Measurements from ENCODE around the gene DGKB. TPM values are rescaled to one million over a fixed set of nuclear protein-coding genes. Genes with fewer than 3 reads are reported as not detected.

DGKB gene
- total RNA-seq, 5 donors from 2014 or later (not counting 1 experiment from before 2014, with no cell fraction given) = not detected

GRCh38 chr7:14628516-14628915 is 274.0 kb downstream of the DGKB start:
- H3K9me3 ChIP-seq = no peaks in the 10 kb centered on the region
- no peaks in the 10 kb centered on the region for H3K27me3 ChIP-seq (replicated peaks in 1 of 2; ENCODE audit: control insufficient read depth in 2 of 2, extremely low read depth in 1 of 2, insufficient read depth in 2 of 2, low read length in 1 of 2)
- H3K4me3 Mint-ChIP-seq = no peak overlapping the region
- ATAC-seq (replicated peaks in 1 of 4) = no peak
- H3K9me3 Mint-ChIP-seq = no peaks in the 10 kb centered on the region
- no peaks in the 10 kb centered on the region for H3K27me3 Mint-ChIP-seq
- ChIA-PET POLR2A (no interaction called here), CTCF (no interaction called here)
- no peaks in the 10 kb centered on the region for H3K36me3 ChIP-seq (ENCODE audit: control insufficient read depth in 2 of 2, extremely low read depth in 1 of 2, insufficient read depth in 1 of 2, low read length in 1 of 2)
- DNase-seq = no peak
- H3K4me1 Mint-ChIP-seq = no peaks in the 10 kb centered on the region
- no CpG with 5 or more reads among the region's 1 CpG for WGBS (ENCODE audit: insufficient coverage)
- no peak overlapping the region for H3K27ac Mint-ChIP-seq
- H3K36me3 Mint-ChIP-seq = no peaks in the 10 kb centered on the region
- H3K4me3 ChIP-seq (ENCODE audit: control insufficient read depth in 1 of 2, extremely low read depth in 1 of 2, low read length in 1 of 2) = no peak overlapping the region
- H3K4me1 ChIP-seq (ENCODE audit: control insufficient read depth in 1 of 2, extremely low read depth in 1 of 2, insufficient read depth in 2 of 2, low read length in 2 of 2) = no peaks in the 10 kb centered on the region
- H3K27ac ChIP-seq (ENCODE audit: low read length) = no peak overlapping the region

- H3K4me1 Mint-ChIP-seq = no peaks in the 10 kb centered on the region
- no peaks in the 10 kb centered on the region for H3K27me3 Mint-ChIP-seq
- Histone ChIP-seq H3K27me3 (replicated peaks in 1 of 2; ENCODE audit: control insufficient read depth in 2 of 2, extremely low read depth in 1 of 2, insufficient read depth in 2 of 2, low read length in 1 of 2) (no peaks in the 10 kb centered on the region), H3K4me3 (ENCODE audit: control insufficient read depth in 1 of 2, extremely low read depth in 1 of 2, low read length in 1 of 2) (no peak overlapping the region), H3K9me3 (no peaks in the 10 kb centered on the region), H3K27ac (ENCODE audit: low read length) (no peak overlapping the region), H3K36me3 (ENCODE audit: control insufficient read depth in 2 of 2, extremely low read depth in 1 of 2, insufficient read depth in 1 of 2, low read length in 1 of 2) (no peaks in the 10 kb centered on the region), H3K4me1 (ENCODE audit: control insufficient read depth in 1 of 2, extremely low read depth in 1 of 2, insufficient read depth in 2 of 2, low read length in 2 of 2) (no peaks in the 10 kb centered on the region)
- no peaks in the 10 kb centered on the region for H3K36me3 Mint-ChIP-seq
- H3K27ac Mint-ChIP-seq = no peak overlapping the region
- 91% methylated on average over 4 of the region's 4 CpGs for WGBS (ENCODE audit: insufficient coverage)
- DNase-seq (no peak), ATAC-seq (replicated peaks in 1 of 4) (no peak)
- ChIA-PET CTCF (no interaction called here), POLR2A (no interaction called here)
- no peaks in the 10 kb centered on the region for H3K9me3 Mint-ChIP-seq
- no peak overlapping the region for H3K4me3 Mint-ChIP-seq
Observed at GRCh38 chr7:14626076-14626475, 276.5 kb downstream of the DGKB start.

- POLR2A ChIA-PET = no interaction called here
- Histone ChIP-seq H3K4me3 (ENCODE audit: control insufficient read depth in 1 of 2, extremely low read depth in 1 of 2, low read length in 1 of 2) (no peak overlapping the region), H3K9me3 (no peaks in the 10 kb centered on the region), H3K27me3 (replicated peaks in 1 of 2; ENCODE audit: control insufficient read depth in 2 of 2, extremely low read depth in 1 of 2, insufficient read depth in 2 of 2, low read length in 1 of 2) (no peaks in the 10 kb centered on the region), H3K27ac (ENCODE audit: low read length) (no peak overlapping the region), H3K36me3 (ENCODE audit: control insufficient read depth in 2 of 2, extremely low read depth in 1 of 2, insufficient read depth in 1 of 2, low read length in 1 of 2) (no peaks in the 10 kb centered on the region), H3K4me1 (ENCODE audit: control insufficient read depth in 1 of 2, extremely low read depth in 1 of 2, insufficient read depth in 2 of 2, low read length in 2 of 2) (no peaks in the 10 kb centered on the region)
- Mint-ChIP-seq H3K36me3 (no peaks in the 10 kb centered on the region), H3K4me3 (no peak overlapping the region), H3K9me3 (peaks cover 0 to 2% (median under 1%) of the 10 kb centered on the region in 3 donors), H3K27ac (no peak overlapping the region), H3K4me1 (no peaks in the 10 kb centered on the region), H3K27me3 (no peaks in the 10 kb centered on the region)
- no peak for ATAC-seq (replicated peaks in 1 of 4)
- CTCF ChIA-PET = no interaction called here
- DNase-seq = no peak
Observed at GRCh38 chr7:14622559-14622958, 280.0 kb downstream of the DGKB start.

- H3K9me3 ChIP-seq = no peaks in the 10 kb centered on the region
- no peaks in the 10 kb centered on the region for H3K36me3 ChIP-seq (ENCODE audit: control insufficient read depth in 2 of 2, extremely low read depth in 1 of 2, insufficient read depth in 1 of 2, low read length in 1 of 2)
- ChIA-PET POLR2A (no interaction called here), CTCF (no interaction called here)
- Mint-ChIP-seq H3K27ac (no peak overlapping the region), H3K36me3 (no peaks in the 10 kb centered on the region), H3K4me1 (no peaks in the 10 kb centered on the region), H3K27me3 (no peaks in the 10 kb centered on the region), H3K4me3 (no peak overlapping the region), H3K9me3 (peaks cover 2 to 14% (median 3%) of the 10 kb centered on the region in 3 donors)
- no peaks in the 10 kb centered on the region for H3K4me1 ChIP-seq (ENCODE audit: control insufficient read depth in 1 of 2, extremely low read depth in 1 of 2, insufficient read depth in 2 of 2, low read length in 2 of 2)
- no peak overlapping the region for H3K4me3 ChIP-seq (ENCODE audit: control insufficient read depth in 1 of 2, extremely low read depth in 1 of 2, low read length in 1 of 2)
- ATAC-seq (replicated peaks in 1 of 4) = no peak
- H3K27me3 ChIP-seq (replicated peaks in 1 of 2; ENCODE audit: control insufficient read depth in 2 of 2, extremely low read depth in 1 of 2, insufficient read depth in 2 of 2, low read length in 1 of 2) = no peaks in the 10 kb centered on the region
- no peak for DNase-seq
- H3K27ac ChIP-seq (ENCODE audit: low read length) = no peak overlapping the region
Observed at GRCh38 chr7:14606101-14606500, 296.4 kb downstream of the DGKB start.

GRCh38 chr7:14604606-14605005 is 297.9 kb downstream of the DGKB start:
- H3K27me3 ChIP-seq (replicated peaks in 1 of 2; ENCODE audit: control insufficient read depth in 2 of 2, extremely low read depth in 1 of 2, insufficient read depth in 2 of 2, low read length in 1 of 2) = no peaks in the 10 kb centered on the region
- no peak overlapping the region for H3K27ac Mint-ChIP-seq
- CTCF ChIA-PET = no interaction called here

GRCh38 chr7:14602851-14603250 is 299.7 kb downstream of the DGKB start:
- H3K4me3 ChIP-seq (ENCODE audit: control insufficient read depth in 1 of 2, extremely low read depth in 1 of 2, low read length in 1 of 2) = no peak overlapping the region
- no peaks in the 10 kb centered on the region for H3K4me1 ChIP-seq (ENCODE audit: control insufficient read depth in 1 of 2, extremely low read depth in 1 of 2, insufficient read depth in 2 of 2, low read length in 2 of 2)
- H3K27ac Mint-ChIP-seq = no peak overlapping the region
- H3K36me3 ChIP-seq (ENCODE audit: control insufficient read depth in 2 of 2, extremely low read depth in 1 of 2, insufficient read depth in 1 of 2, low read length in 1 of 2) = no peaks in the 10 kb centered on the region
- no peaks in the 10 kb centered on the region for H3K27me3 Mint-ChIP-seq
- no peaks in the 10 kb centered on the region for H3K36me3 Mint-ChIP-seq
- no peaks in the 10 kb centered on the region for H3K9me3 ChIP-seq
- ChIA-PET CTCF (no interaction called here), POLR2A (no interaction called here)
- H3K4me3 Mint-ChIP-seq = no peak overlapping the region
- H3K27ac ChIP-seq (ENCODE audit: low read length) = no peak overlapping the region
- H3K4me1 Mint-ChIP-seq = no peaks in the 10 kb centered on the region
- no peaks in the 10 kb centered on the region for H3K27me3 ChIP-seq (replicated peaks in 1 of 2; ENCODE audit: control insufficient read depth in 2 of 2, extremely low read depth in 1 of 2, insufficient read depth in 2 of 2, low read length in 1 of 2)
- ATAC-seq (replicated peaks in 1 of 4) = no peak
- no peak for DNase-seq
- H3K9me3 Mint-ChIP-seq = peaks cover 3 to 11% (median 4%) of the 10 kb centered on the region in 3 donors
- no CpG with 5 or more reads among the region's 1 CpG for WGBS (ENCODE audit: insufficient coverage)

More at GRCh38 chr7:14604606-14605005, 297.9 kb downstream of the DGKB start:
- no peak overlapping the region for H3K4me3 ChIP-seq (ENCODE audit: control insufficient read depth in 1 of 2, extremely low read depth in 1 of 2, low read length in 1 of 2)
- Mint-ChIP-seq H3K4me3 (no peak overlapping the region), H3K27me3 (no peaks in the 10 kb centered on the region), H3K9me3 (peaks cover 2 to 11% (median 3%) of the 10 kb centered on the region in 3 donors), H3K4me1 (no peaks in the 10 kb centered on the region), H3K36me3 (no peaks in the 10 kb centered on the region)
- no peaks in the 10 kb centered on the region for H3K36me3 ChIP-seq (ENCODE audit: control insufficient read depth in 2 of 2, extremely low read depth in 1 of 2, insufficient read depth in 1 of 2, low read length in 1 of 2)
- no peak overlapping the region for H3K27ac ChIP-seq (ENCODE audit: low read length)
- POLR2A ChIA-PET = no interaction called here
- H3K9me3 ChIP-seq = no peaks in the 10 kb centered on the region
- H3K4me1 ChIP-seq (ENCODE audit: control insufficient read depth in 1 of 2, extremely low read depth in 1 of 2, insufficient read depth in 2 of 2, low read length in 2 of 2) = no peaks in the 10 kb centered on the region
- ATAC-seq (replicated peaks in 1 of 4) (no peak), DNase-seq (no peak)
- 100% methylated on average over 1 of the region's 2 CpGs for WGBS (ENCODE audit: insufficient coverage)

- no peaks in the 10 kb centered on the region for H3K4me1 ChIP-seq (ENCODE audit: control insufficient read depth in 1 of 2, extremely low read depth in 1 of 2, insufficient read depth in 2 of 2, low read length in 2 of 2)
- ATAC-seq (replicated peaks in 1 of 4) = no peak
- no peak overlapping the region for H3K4me3 ChIP-seq (ENCODE audit: control insufficient read depth in 1 of 2, extremely low read depth in 1 of 2, low read length in 1 of 2)
- Mint-ChIP-seq H3K27ac (no peak overlapping the region), H3K9me3 (peaks cover 3 to 11% (median 6%) of the 10 kb centered on the region in 3 donors), H3K4me3 (no peak overlapping the region), H3K27me3 (no peaks in the 10 kb centered on the region), H3K36me3 (no peaks in the 10 kb centered on the region), H3K4me1 (no peaks in the 10 kb centered on the region)
- CTCF ChIA-PET = no interaction called here
- no peaks in the 10 kb centered on the region for H3K27me3 ChIP-seq (replicated peaks in 1 of 2; ENCODE audit: control insufficient read depth in 2 of 2, extremely low read depth in 1 of 2, insufficient read depth in 2 of 2, low read length in 1 of 2)
- no peaks in the 10 kb centered on the region for H3K36me3 ChIP-seq (ENCODE audit: control insufficient read depth in 2 of 2, extremely low read depth in 1 of 2, insufficient read depth in 1 of 2, low read length in 1 of 2)
- WGBS (ENCODE audit: insufficient coverage) = 55% methylated on average over 2 of the region's 2 CpGs
- POLR2A ChIA-PET = no interaction called here
- H3K27ac ChIP-seq (ENCODE audit: low read length) = no peak overlapping the region
- no peak for DNase-seq
- no peaks in the 10 kb centered on the region for H3K9me3 ChIP-seq
Observed at GRCh38 chr7:14600766-14601367, 301.7 kb downstream of the DGKB start.
